Panc1 (cell line): Measurements from ENCODE around the gene ANKRD29. TPM values are rescaled to one million over a fixed set of nuclear protein-coding genes. Genes with fewer than 3 reads are reported as not detected.
"Not testable (repeated sequence)": the region's sequence is repeated elsewhere in the genome, so short reads cannot be mapped to it uniquely, and the experiment has no call there.

Source experiments
- ATAC-seq: fragments of 200-7000 bp; cut with Tn5 transposase; 2 replicates; pipeline ENCODE4 v1.9.1; 2020; ENCODE audit warnings: mild to moderate bottlenecking, moderate library complexity
- BruUV-seq: library from RNA; stranded (reverse); fragments of 400-500 nt; replicated peaks from 2 replicates; lab custom pipeline; 2021; lab: Mats Ljungman, UMichigan
- CTCF ChIA-PET: fragments of 300-600 bp; sonication (Branson Sonifier 250); formaldehyde crosslinking; loops from one replicate; lab custom pipeline; 2022; ENCODE audit warnings: antibody characterized with exemption; lab: Charles Lee
- POLR2A ChIA-PET: fragments of 300-600 bp; sonication (Branson Sonifier 250); formaldehyde crosslinking; loops from one replicate; lab custom pipeline; 2022; ENCODE audit warnings: antibody characterized with exemption; lab: Charles Lee
- DNase-seq: peaks from one replicate; pipeline ENCODE4 v3.0.0-alpha.2; 2010; ENCODE audit warnings: low read depth, low spot score
- H3K27ac ChIP-seq: 2 replicates; pipeline ENCODE4 v1.5.1; 2011; ENCODE audit warnings: mild to moderate bottlenecking, low read length, inconsistent platforms
- H3K27me3 ChIP-seq: fragments of 200-500 bp; sonication (Bioruptor generic); 2 replicates; pipeline ENCODE4 v1.6.0; 2014; ENCODE audit warnings: low read length, inconsistent platforms; ENCODE audit not compliant: control insufficient read depth, insufficient read depth
- H3K36me3 ChIP-seq: fragments of 200-500 bp; sonication (Bioruptor generic); 2 replicates; pipeline ENCODE4 v1.5.1; 2014; ENCODE audit warnings: inconsistent platforms, mild to moderate bottlenecking, low read length, moderate library complexity; ENCODE audit not compliant: control insufficient read depth, insufficient read depth
- H3K4me1 ChIP-seq: 2 replicates; pipeline ENCODE4 v1.5.1; 2011; ENCODE audit warnings: inconsistent platforms, mild to moderate bottlenecking, low read length, moderate library complexity; ENCODE audit not compliant: control insufficient read depth, insufficient read depth
- H3K4me3 ChIP-seq, 2 experiments: 2 replicates each; pipeline ENCODE4 v1.5.1; 2011 to 2012; ENCODE audit warnings: low read depth in 2 of 2, low read length in 2 of 2, mild to moderate bottlenecking in 2 of 2, inconsistent platforms in 1 of 2, moderate library complexity in 1 of 2
- H3K9me3 ChIP-seq: fragments of 200-500 bp; sonication (Bioruptor generic); 2 replicates; pipeline ENCODE4 v1.5.1; 2014; ENCODE audit warnings: low read depth, mild to moderate bottlenecking, inconsistent platforms, low read length, moderate library complexity; ENCODE audit not compliant: control insufficient read depth, insufficient read depth
- CTCF ChIP-seq: fragments of 450-650 bp; IDR thresholded peaks from 2 replicates; pipeline ENCODE4 v1.5.1; 2017; ENCODE audit warnings: mild to moderate bottlenecking
- POLR2AphosphoS5 ChIP-seq: IDR thresholded peaks from 2 replicates; pipeline ENCODE4 v1.6.1; 2012; ENCODE audit warnings: mild to moderate bottlenecking, low read depth, low read length, moderate library complexity
- REST ChIP-seq, 2 experiments: IDR thresholded peaks; 2 replicates each; pipeline ENCODE4 v1.6.1; 2011 to 2012; ENCODE audit warnings: low read depth in 2 of 2, control low read depth in 1 of 2, low read length in 1 of 2, mild to moderate bottlenecking in 1 of 2, moderate library complexity in 1 of 2; ENCODE audit not compliant: insufficient read depth in 1 of 2
- SIN3A ChIP-seq: IDR thresholded peaks from 2 replicates; pipeline ENCODE4 v1.6.1; 2012; ENCODE audit warnings: low read depth, mild to moderate bottlenecking, low read length, moderate library complexity, borderline replicate concordance; ENCODE audit not compliant: insufficient read depth
- TCF7L2 ChIP-seq: IDR thresholded peaks from 2 replicates; pipeline ENCODE4 v1.6.1; 2011; ENCODE audit warnings: mild to moderate bottlenecking, low read depth, low read length, inconsistent platforms
- in situ Hi-C: cut with HindIII; loops from 2 replicates; pipeline ENCODE4 v1.10.0; 2016; ENCODE audit warnings: low sequenced_read_pairs, low pct_unique_long_range_greater_than_20kb
- intact Hi-C: fragments of 100-400 bp; cut with micrococcal nuclease; formaldehyde crosslinking; loops from one replicate; pipeline ENCODE4 v1.10.0; 2022; ENCODE audit not compliant: unreplicated experiment
- total RNA-seq: library from RNA; stranded (reverse); gene quantifications from one replicate; pipeline ENCODE4 v1.2.1, GENCODE V29; 2021; ENCODE audit not compliant: unreplicated experiment

Gene ANKRD29
- total RNA-seq, 1 experiment from 2014 or later = 0.67 TPM

- ChIA-PET CTCF (interaction anchor here (0.6 kb wide), 1 partner anchor 849 kb away, joined by 3 read pairs; no protein-coding TSS in a partner anchor), POLR2A (no interaction called here)
- no peaks in the 10 kb centered on the region for H3K9me3 ChIP-seq
- H3K4me1 ChIP-seq = no peaks in the 10 kb centered on the region; the same call in none of the 2 replicates
- in situ Hi-C loops (no loop called here), intact Hi-C loops (no loop called here)
- H3K27ac ChIP-seq = no peak overlapping the region
- no TSS peak for BruUV-seq
- ATAC-seq (no peak), DNase-seq (no peak)
- no peaks in the 10 kb centered on the region for H3K27me3 ChIP-seq
- H3K36me3 ChIP-seq = peaks cover 4% of the 10 kb centered on the region; the same call in 1 of the 2 replicates
- no peak overlapping the region for H3K4me3 ChIP-seq
- TF ChIP-seq CTCF (no peak), POLR2AphosphoS5 (no peak), TCF7L2 (no peak), SIN3A (no peak), REST (IDR thresholded peaks at IDR 0.05; ENCODE audit: insufficient read depth in 1 of 2, low read depth in 2 of 2, low read length in 1 of 2) (no peak)
Observed at GRCh38 chr18:23560186-23560585, 102.5 kb downstream of the ANKRD29 start.

- DNase-seq (peak; percentile 7), ATAC-seq (peak; percentile 83)
- H3K4me1 ChIP-seq, H3K4me3 ChIP-seq, POLR2A ChIA-PET, H3K27ac ChIP-seq, H3K9me3 ChIP-seq, H3K36me3 ChIP-seq, H3K27me3 ChIP-seq, BruUV-seq, in situ Hi-C loops, CTCF ChIA-PET, intact Hi-C loops: not testable (repeated sequence)
Observed at GRCh38 chr18:23557511-23557910, 105.2 kb downstream of the ANKRD29 start.

- H3K9me3 ChIP-seq = no peaks in the 10 kb centered on the region
- intact Hi-C loops (no loop called here), in situ Hi-C loops (no loop called here)
- DNase-seq (no peak), ATAC-seq (no peak)
- ChIA-PET POLR2A (no interaction called here), CTCF (no interaction called here)
- TF ChIP-seq SIN3A (no peak), TCF7L2 (no peak), REST (IDR thresholded peaks at IDR 0.05; ENCODE audit: insufficient read depth in 1 of 2, low read depth in 2 of 2, low read length in 1 of 2) (no peak), CTCF (no peak), POLR2AphosphoS5 (no peak)
- H3K36me3 ChIP-seq = peaks cover 4% of the 10 kb centered on the region; the same call in 1 of the 2 replicates
- H3K4me1 ChIP-seq = no peaks in the 10 kb centered on the region; the same call in none of the 2 replicates
- BruUV-seq = no TSS peak
- no peak overlapping the region for H3K27ac ChIP-seq
- no peaks in the 10 kb centered on the region for H3K27me3 ChIP-seq
- no peak overlapping the region for H3K4me3 ChIP-seq
Observed at GRCh38 chr18:23556145-23556780, 106.4 kb downstream of the ANKRD29 start.
